Activated T-cell treated with anti-CD3 and anti-CD28 coated beads for 1 hour (primary cell): ENCODE measurements around the gene CINP.
"Not testable (repeated sequence)": the region's sequence is repeated elsewhere in the genome, so short reads cannot be mapped to it uniquely, and the experiment has no call there.

ENCODE experiments used
- DNase-seq: peaks from one replicate; pipeline ENCODE4 v3.0.0-alpha.2; 2020; ENCODE audit warnings: low read depth

CINP gene

DNA sequence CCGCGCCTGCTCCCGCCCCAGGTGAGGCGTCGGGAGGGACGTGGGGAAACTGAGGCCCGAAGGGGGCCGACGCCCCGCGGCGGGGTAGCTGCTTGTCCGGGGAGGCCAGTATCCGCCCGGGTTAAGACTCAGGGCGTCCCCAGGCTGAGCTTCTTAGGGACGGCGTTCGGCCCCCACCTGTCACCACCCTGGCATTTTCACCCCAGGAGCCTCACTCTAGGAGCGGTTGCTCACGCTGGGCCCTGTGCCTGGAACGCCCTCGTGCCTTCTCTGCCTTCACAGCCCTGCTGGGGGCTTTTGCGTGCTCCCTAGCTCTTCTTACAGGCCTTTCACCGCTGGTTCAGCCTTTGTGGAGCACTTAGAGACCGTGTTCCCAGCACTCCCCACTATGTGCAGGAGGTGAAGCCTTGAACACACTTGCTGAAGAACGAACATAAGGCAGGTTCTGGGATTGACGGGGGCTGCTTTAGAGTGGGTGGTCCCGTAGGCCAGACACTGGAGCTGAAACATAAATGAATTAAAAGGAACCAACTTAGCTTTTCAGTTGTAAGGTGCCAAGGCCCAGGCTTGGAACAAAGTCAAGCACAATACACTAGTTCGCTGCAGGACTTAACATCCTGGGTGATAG, 42.5 kb downstream of the CINP start:
- DNase-seq = peak; percentile 30

DNA sequence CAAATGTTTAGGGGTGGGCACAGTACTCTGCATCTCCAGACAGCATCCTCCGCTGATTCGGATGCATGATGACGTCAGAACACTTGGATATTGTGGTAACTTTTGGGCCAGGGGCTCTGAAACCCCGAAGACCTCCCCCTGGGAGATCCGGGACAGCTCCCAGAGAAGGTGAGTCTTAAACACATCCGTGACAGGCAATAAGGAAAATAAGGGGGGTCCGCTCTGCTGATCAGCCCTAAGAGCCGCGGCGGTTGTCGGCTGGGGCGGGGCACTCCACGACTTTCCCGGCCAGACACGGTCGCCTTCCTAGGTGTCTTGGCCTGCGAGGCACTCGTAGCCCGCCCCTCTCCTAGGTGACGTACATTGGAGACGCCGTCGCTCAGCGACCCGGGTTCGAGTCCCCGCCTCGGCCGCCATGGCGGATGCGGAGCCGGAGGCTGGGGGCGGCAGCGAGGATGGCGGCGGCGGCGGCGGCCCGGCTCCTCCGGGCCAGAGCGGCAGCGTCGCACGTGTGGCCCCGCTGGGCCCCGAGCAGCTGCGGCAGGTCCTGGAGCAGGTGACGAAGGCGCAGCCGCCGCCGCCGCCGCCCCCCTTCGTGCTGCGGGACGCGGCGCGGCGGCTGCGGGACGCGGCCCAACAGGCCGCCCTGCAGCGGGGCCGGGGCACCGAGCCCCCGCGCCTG, 43.2 kb downstream of the CINP start, which contains the start of gene ZNF839:
Gene ZNF839 (plus strand): TSS at position 396 of the 682 bp plus-strand sequence. CDS start 20 bp downstream, at position 416.
- peak; percentile 93 for DNase-seq

DNA sequence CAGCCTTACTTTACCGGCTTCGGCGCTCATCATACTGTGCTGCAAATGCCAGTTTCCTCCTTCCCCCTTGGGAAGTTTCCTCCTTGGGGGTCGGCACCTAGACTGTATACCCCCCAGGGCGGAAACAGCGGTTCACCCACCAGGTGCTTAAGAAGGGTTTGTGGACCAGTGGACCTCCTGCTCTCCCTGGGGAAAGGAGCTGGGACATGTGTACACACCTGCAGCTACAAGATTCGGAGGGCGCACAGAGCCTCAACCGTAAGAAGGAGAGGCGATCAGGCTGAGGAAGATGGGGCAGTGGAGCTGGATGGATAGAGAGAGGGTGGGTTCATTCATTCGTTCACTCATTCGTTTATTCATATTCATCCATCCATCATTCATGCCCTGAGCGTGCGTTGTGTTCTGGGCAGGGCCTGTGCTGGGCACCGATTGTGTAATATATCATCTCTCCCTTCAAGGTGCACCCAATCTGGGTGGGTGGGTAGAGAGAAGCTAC, 43.9 kb downstream of the CINP start:
- no peak for DNase-seq

DNA sequence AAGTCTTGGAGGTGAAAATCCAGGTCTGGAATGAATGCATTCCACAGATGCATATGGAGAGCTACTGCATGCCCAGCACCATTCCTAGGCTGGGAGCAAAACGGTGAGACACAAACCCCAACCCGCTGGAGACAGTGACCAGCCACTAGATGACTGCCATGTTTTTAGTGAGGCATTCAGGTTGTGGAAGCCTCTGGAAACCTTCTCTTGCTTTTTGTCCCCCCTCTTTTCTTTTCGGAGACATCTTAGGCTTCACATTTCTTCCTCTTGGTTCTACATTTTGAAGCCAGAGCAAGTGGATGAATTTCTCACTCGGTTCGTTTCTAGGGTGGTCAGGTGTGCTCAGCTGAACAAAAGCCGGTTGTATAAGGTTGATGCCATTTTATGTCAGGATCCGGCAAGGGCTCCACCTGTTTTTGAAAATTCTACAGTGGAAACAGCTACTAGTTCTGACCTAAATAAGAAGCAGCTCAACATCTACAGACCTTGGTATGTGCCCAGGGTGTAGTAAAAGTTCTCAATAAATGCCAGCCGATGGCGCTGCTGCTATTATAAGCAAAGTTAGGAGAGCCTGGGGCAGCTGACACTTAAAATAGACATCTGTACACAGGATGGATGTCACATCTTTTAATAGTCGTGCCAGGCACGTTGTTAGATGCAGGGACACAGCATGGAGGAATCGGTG, 45.0 kb downstream of the CINP start:
- DNase-seq = no peak

DNA sequence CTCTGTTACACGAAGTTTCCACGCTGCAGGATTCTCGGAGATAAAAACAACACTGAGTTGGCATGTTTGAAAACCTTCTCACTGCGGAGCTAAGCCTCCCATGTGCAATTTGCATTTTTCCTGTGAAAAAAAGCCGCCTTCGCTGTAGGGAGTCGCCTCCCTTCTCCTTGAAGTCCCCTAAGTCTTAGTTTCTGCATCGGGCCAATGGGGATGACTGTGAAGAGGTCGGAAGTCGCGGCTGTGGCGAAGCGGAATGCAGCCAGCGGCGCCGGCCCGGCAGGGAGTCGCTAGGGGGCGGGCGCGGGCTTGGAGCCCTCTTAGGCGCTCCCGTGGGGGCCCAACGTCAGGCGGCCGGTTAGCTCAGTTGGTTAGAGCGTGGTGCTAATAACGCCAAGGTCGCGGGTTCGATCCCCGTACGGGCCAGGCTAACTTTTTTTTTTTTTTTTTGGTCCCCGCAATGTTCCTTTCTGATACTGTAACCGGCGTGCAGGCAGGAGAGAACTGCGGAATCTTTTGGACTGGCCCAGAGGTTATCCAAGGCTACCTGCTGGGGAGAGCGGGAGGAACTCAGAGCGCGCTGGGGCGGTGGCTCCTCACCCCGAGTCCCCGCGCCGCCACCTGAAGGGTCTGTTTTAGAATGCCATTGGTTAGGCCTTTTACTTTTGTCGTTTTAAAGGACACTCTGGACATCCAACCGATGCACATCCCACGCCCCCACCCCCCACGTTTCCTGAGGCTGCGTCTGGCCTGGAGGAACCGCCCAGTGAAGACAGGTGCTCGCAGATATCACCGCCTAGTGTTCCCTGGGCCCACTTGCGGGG, 45.7 kb downstream of the CINP start:
- peak; percentile 93 for DNase-seq

DNA sequence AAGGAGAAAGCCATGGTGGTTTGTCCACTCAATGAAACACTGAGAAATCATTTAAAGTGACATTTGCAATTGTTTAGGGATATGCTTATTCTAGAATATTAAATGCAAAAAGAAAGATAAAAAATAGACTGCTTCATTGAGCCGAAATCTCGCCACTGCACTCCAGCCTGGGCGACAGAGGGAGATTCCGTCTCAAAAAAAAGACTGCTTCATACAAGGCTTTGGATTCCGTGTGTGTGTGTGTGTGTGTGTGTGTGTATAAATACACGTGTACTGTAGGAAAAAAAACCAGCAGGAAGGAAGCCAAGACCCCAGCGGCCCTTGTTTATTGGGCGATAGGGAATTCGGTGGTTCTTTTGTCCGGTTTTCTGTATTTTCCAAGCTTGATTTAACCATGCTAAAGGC, 46.4 kb downstream of the CINP start:
- no peak for DNase-seq

DNA sequence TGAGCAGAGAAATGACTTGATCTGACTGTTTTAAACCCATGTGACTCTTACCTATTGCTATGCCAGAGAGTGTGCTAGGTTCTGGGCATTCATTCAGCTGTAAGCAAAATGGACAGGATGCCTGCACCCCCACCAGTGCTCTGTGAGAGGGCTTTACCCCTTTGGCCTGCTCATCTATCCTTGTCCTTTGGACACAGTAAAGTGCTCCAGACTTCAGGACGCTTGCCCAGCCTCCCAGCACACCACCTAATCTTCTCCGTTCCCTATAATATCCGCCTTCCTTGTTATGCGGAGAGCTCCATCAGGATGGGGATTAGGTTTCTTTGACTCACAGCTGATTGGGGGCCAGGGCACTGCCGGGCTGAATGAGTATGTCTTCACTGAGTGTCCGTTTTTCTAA, 47.6 kb downstream of the CINP start:
- DNase-seq = no peak

DNA sequence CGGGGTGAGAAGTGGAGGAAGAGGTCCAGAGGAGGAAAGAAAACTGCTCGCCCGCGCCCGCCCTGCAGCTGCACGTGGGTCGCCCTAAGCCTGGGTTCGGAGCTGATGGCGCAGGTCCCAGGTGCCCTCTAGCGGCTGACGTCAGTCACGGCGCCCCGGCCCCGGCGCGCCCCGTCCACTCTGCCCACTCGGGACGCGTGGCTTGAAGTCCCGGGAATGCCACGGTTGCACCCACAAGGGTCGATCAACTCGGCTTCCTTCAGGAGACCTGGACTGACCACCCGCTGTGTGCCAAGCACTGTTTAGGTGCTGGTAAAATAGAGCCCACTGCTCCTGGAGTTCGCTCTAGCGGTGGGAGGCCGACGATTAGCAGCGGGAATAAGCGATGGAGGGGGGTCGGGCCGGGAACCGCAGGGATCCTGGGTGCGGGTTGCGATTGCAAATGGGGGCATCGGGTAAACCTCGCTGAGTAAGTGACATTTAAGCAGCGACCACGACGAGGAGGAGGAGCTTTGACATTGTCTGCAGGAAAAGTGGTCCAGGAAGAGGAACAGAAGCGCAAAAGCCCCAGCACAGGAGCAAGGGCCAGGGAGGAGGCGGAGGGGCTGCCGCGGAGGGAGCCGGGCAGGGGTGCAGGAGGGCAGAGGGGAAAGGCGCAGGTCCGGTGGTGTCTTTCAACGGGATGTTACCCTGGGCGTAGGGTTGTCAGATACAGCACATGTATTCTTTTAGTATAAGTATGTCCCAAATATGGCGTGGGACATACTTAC, 48.3 kb downstream of the CINP start:
- DNase-seq = peak; percentile 68

DNA sequence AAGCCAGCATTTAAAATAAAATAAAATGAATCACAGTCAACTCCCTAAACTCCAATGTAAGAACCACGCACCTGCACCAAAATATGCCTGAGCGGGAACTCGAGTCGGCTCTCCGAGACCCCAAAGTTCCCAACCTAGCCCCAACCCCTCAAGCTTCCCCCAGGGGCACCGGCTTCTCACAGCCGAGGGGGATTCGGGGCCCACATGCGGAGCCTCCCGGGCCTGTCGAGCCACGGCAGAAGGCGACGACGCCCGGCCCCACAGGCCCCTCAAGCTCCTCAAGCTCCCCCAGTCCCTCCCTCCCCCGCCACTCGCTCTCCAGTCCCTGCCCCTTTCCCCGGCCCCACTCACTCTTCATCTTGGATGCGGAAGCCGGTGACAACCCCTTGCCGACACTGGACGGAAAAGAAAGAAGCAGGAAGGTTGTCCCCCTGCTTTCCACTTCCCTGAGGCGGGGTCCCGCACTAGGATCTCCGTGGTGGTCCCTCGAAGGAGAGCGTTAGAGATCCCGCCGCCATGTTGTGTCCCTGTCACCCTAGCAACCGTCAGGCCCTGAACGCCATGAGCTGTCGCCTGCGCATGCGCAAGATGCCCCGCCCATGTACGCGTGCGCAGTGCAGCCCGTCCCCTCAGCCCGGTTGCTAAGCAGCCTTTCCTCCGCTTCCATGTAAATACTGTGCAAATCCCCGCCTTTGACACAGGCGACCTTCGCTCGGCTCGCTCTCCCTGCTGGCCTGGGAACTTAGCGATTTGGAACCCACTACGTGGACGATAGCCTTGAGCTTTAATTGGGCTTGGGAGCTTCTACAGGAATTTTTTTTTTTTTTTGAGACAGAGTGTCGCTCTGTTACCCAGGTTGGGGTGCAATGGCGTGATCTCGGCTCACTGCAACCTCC, 57.8 kb downstream of the CINP start, which contains the start of gene MOK:
Gene MOK (minus strand): TSS at position 554 of the 896 bp plus-strand sequence. CDS start 196 bp downstream, at position 358.
- DNase-seq = peak; percentile 94

DNA sequence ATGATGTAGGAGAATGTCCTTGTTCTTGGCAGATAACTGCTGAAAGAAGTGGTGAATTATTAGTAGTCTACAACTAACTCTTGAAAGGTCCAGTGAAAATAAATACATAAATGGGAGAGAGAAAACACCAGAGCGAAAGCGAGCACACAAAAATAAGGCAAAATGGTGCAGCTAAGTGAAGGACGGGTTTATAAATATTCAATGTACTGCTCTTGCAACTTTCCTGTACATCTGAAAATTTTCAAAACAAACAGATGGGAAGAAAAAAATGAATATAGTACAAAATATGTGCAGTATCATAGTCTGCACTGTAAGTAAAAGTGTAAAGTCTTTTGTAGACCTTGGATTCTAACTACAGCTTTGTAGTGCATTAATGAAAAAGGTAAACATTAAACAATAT, 59.0 kb downstream of the CINP start:
- no peak for DNase-seq

DNA sequence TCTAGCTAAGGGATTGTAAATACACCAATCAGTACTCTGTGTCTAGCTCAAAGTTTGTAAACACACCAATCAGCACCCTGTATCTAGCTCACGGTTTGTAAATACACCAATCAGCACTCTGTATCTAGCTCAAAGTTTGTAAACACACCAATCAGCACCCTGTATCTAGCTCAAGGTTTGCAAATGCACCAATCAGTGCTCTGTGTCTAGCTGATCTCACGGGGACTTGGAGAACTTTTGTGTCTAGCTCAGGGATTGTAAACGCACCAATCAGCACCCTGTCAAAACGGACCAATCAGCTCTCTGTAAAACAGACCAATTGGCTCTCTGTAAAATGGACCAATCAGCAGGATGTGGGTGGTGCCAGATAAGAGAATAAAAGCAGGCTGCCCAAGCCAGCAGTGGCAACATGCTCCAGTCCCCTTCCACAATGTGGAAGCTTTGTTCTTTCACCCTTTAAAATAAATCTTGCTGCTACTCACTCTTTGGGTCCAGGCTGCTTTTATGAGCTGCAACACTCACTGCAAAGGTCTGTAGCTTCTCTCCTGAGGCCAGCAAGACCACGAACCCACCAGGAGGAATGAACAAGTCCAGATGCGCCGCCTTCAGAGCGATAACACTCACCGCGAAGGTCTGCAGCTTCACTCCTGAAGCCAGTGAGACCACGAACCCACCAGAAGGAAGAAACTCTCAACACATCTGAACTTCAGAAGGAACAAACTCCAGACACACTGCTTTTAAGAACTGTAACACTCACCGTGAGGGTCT, 64.2 kb downstream of the CINP start:
- DNase-seq = not testable (repeated sequence)
